ENCODE measurements around the gene NRXN3.
A peak's percentile ranks its signal among the peaks of the same experiment; 100 is the strongest.

The NRXN3 gene

GRCh38 chr14:79448960-79449359, 1278.8 kb downstream of the NRXN3 start:
- no peak for DNase-seq

GRCh38 chr14:79451601-79452000, 1281.4 kb downstream of the NRXN3 start:
- DNase-seq = no peak

GRCh38 chr14:79453276-79453675, 1283.1 kb downstream of the NRXN3 start:
- no peak for DNase-seq

- DNase-seq = no peak
Measured at GRCh38 chr14:79464468-79464867, 1294.3 kb downstream of the NRXN3 start.

- DNase-seq = no peak
Measured at GRCh38 chr14:79465651-79466050, 1295.5 kb downstream of the NRXN3 start.

GRCh38 chr14:79466938-79467527, 1296.9 kb downstream of the NRXN3 start:
- no peak for DNase-seq

- no peak for DNase-seq
Measured at GRCh38 chr14:79467835-79468234, 1297.7 kb downstream of the NRXN3 start.

GRCh38 chr14:79468486-79468885, 1298.3 kb downstream of the NRXN3 start:
- DNase-seq = no peak

- no peak for DNase-seq
Measured at GRCh38 chr14:79473651-79474050, 1303.5 kb downstream of the NRXN3 start.

GRCh38 chr14:79475887-79476532, 1305.8 kb downstream of the NRXN3 start:
- DNase-seq = no peak

GRCh38 chr14:79476552-79476951, 1306.4 kb downstream of the NRXN3 start:
- DNase-seq = no peak

GRCh38 chr14:79480212-79480611, 1310.0 kb downstream of the NRXN3 start:
- DNase-seq = no peak

GRCh38 chr14:79482825-79483224, 1312.7 kb downstream of the NRXN3 start:
- no peak for DNase-seq

- DNase-seq = no peak
Measured at GRCh38 chr14:79483477-79484388, 1313.6 kb downstream of the NRXN3 start.

GRCh38 chr14:79487632-79488031, 1317.5 kb downstream of the NRXN3 start:
- no peak for DNase-seq

- DNase-seq = no peak
Measured at GRCh38 chr14:79491161-79491560, 1321.0 kb downstream of the NRXN3 start.

GRCh38 chr14:79493081-79493645, 1323.0 kb downstream of the NRXN3 start:
- DNase-seq = no peak

- DNase-seq = peak; percentile 90
Measured at GRCh38 chr14:79496701-79497100, 1326.5 kb downstream of the NRXN3 start.

GRCh38 chr14:79500489-79500888, 1330.3 kb downstream of the NRXN3 start:
- no peak for DNase-seq

- DNase-seq = no peak
Measured at GRCh38 chr14:79502136-79502750, 1332.1 kb downstream of the NRXN3 start.

GRCh38 chr14:79502751-79503148, 1332.6 kb downstream of the NRXN3 start:
- DNase-seq = no peak

GRCh38 chr14:79510659-79511058, 1340.5 kb downstream of the NRXN3 start:
- DNase-seq = no peak

- no peak for DNase-seq
Measured at GRCh38 chr14:79511146-79511545, 1341.0 kb downstream of the NRXN3 start.
